Panc1 (cell line): Measurements from ENCODE around the gene PLP1. TPM values are rescaled to one million over a fixed set of nuclear protein-coding genes. Genes with fewer than 3 reads are reported as not detected.

Experiments
- ATAC-seq: fragments of 200-7000 bp; cut with Tn5 transposase; 2 replicates; pipeline ENCODE4 v1.9.1; 2020; ENCODE audit warnings: mild to moderate bottlenecking, moderate library complexity
- BruUV-seq: library from RNA; stranded (reverse); fragments of 400-500 nt; replicated peaks from 2 replicates; lab custom pipeline; 2021; lab: Mats Ljungman, UMichigan
- CTCF ChIA-PET: fragments of 300-600 bp; sonication (Branson Sonifier 250); formaldehyde crosslinking; loops from one replicate; lab custom pipeline; 2022; ENCODE audit warnings: antibody characterized with exemption; lab: Charles Lee
- POLR2A ChIA-PET: fragments of 300-600 bp; sonication (Branson Sonifier 250); formaldehyde crosslinking; loops from one replicate; lab custom pipeline; 2022; ENCODE audit warnings: antibody characterized with exemption; lab: Charles Lee
- DNase-seq: peaks from one replicate; pipeline ENCODE4 v3.0.0-alpha.2; 2010; ENCODE audit warnings: low read depth, low spot score
- H3K27ac ChIP-seq: 2 replicates; pipeline ENCODE4 v1.5.1; 2011; ENCODE audit warnings: mild to moderate bottlenecking, low read length, inconsistent platforms
- H3K27me3 ChIP-seq: fragments of 200-500 bp; sonication (Bioruptor generic); 2 replicates; pipeline ENCODE4 v1.6.0; 2014; ENCODE audit warnings: low read length, inconsistent platforms; ENCODE audit not compliant: control insufficient read depth, insufficient read depth
- H3K36me3 ChIP-seq: fragments of 200-500 bp; sonication (Bioruptor generic); 2 replicates; pipeline ENCODE4 v1.5.1; 2014; ENCODE audit warnings: inconsistent platforms, mild to moderate bottlenecking, low read length, moderate library complexity; ENCODE audit not compliant: control insufficient read depth, insufficient read depth
- H3K4me1 ChIP-seq: 2 replicates; pipeline ENCODE4 v1.5.1; 2011; ENCODE audit warnings: inconsistent platforms, mild to moderate bottlenecking, low read length, moderate library complexity; ENCODE audit not compliant: control insufficient read depth, insufficient read depth
- H3K4me3 ChIP-seq, 2 experiments: 2 replicates each; pipeline ENCODE4 v1.5.1; 2011 to 2012; ENCODE audit warnings: low read depth in 2 of 2, low read length in 2 of 2, mild to moderate bottlenecking in 2 of 2, inconsistent platforms in 1 of 2, moderate library complexity in 1 of 2
- H3K9me3 ChIP-seq: fragments of 200-500 bp; sonication (Bioruptor generic); 2 replicates; pipeline ENCODE4 v1.5.1; 2014; ENCODE audit warnings: low read depth, mild to moderate bottlenecking, inconsistent platforms, low read length, moderate library complexity; ENCODE audit not compliant: control insufficient read depth, insufficient read depth
- CTCF ChIP-seq: fragments of 450-650 bp; IDR thresholded peaks from 2 replicates; pipeline ENCODE4 v1.5.1; 2017; ENCODE audit warnings: mild to moderate bottlenecking
- POLR2AphosphoS5 ChIP-seq: IDR thresholded peaks from 2 replicates; pipeline ENCODE4 v1.6.1; 2012; ENCODE audit warnings: mild to moderate bottlenecking, low read depth, low read length, moderate library complexity
- REST ChIP-seq, 2 experiments: IDR thresholded peaks; 2 replicates each; pipeline ENCODE4 v1.6.1; 2011 to 2012; ENCODE audit warnings: low read depth in 2 of 2, control low read depth in 1 of 2, low read length in 1 of 2, mild to moderate bottlenecking in 1 of 2, moderate library complexity in 1 of 2; ENCODE audit not compliant: insufficient read depth in 1 of 2
- SIN3A ChIP-seq: IDR thresholded peaks from 2 replicates; pipeline ENCODE4 v1.6.1; 2012; ENCODE audit warnings: low read depth, mild to moderate bottlenecking, low read length, moderate library complexity, borderline replicate concordance; ENCODE audit not compliant: insufficient read depth
- TCF7L2 ChIP-seq: IDR thresholded peaks from 2 replicates; pipeline ENCODE4 v1.6.1; 2011; ENCODE audit warnings: mild to moderate bottlenecking, low read depth, low read length, inconsistent platforms
- in situ Hi-C: cut with HindIII; loops from 2 replicates; pipeline ENCODE4 v1.10.0; 2016; ENCODE audit warnings: low sequenced_read_pairs, low pct_unique_long_range_greater_than_20kb
- intact Hi-C: fragments of 100-400 bp; cut with micrococcal nuclease; formaldehyde crosslinking; loops from one replicate; pipeline ENCODE4 v1.10.0; 2022; ENCODE audit not compliant: unreplicated experiment
- total RNA-seq: library from RNA; stranded (reverse); gene quantifications from one replicate; pipeline ENCODE4 v1.2.1, GENCODE V29; 2021; ENCODE audit not compliant: unreplicated experiment

PLP1 gene
- total RNA-seq, 1 experiment from 2014 or later = 0.13 TPM

- peaks cover 8% of the 10 kb centered on the region for H3K27me3 ChIP-seq
- in situ Hi-C loops (no loop called here), intact Hi-C loops (no loop called here)
- no peak for DNase-seq
- ChIA-PET POLR2A (no interaction called here), CTCF (no interaction called here)
- no peak for ATAC-seq
- no peak overlapping the region for H3K4me3 ChIP-seq
- H3K27ac ChIP-seq = no peak overlapping the region
- H3K36me3 ChIP-seq = no peaks in the 10 kb centered on the region
- H3K9me3 ChIP-seq = no peaks in the 10 kb centered on the region
- no peak for TF ChIP-seq POLR2AphosphoS5
- no peaks in the 10 kb centered on the region for H3K4me1 ChIP-seq
- BruUV-seq = no TSS peak
These were observed 54.2 kb downstream of the PLP1 start for GRCh38 chrX:103830848-103831247.

GRCh38 chrX:103831342-103831802 is 54.7 kb downstream of the PLP1 start:
- Histone ChIP-seq H3K27me3 (peaks cover 8% of the 10 kb centered on the region), H3K36me3 (no peaks in the 10 kb centered on the region), H3K4me1 (no peaks in the 10 kb centered on the region), H3K27ac (no peak overlapping the region), H3K4me3 (peak overlapping the region; percentile 63 to 73), H3K9me3 (no peaks in the 10 kb centered on the region)
- in situ Hi-C loops (no loop called here), intact Hi-C loops (no loop called here)
- no TSS peak for BruUV-seq
- peak; percentile 4 for DNase-seq
- TF ChIP-seq SIN3A = no peak
- no peak for TF ChIP-seq TCF7L2
- no peak for TF ChIP-seq CTCF
- no peak for TF ChIP-seq REST (IDR thresholded peaks at IDR 0.05; ENCODE audit: insufficient read depth in 1 of 2, low read depth in 2 of 2, low read length in 1 of 2)
- TF ChIP-seq POLR2AphosphoS5 = no peak
- ChIA-PET CTCF (interaction anchor here (1.5 kb wide), 1 partner anchor 14 kb away, joined by 4 read pairs; no protein-coding TSS in a partner anchor), POLR2A (no interaction called here)
- ATAC-seq = peak; percentile 31

GRCh38 chrX:103831803-103832544 is 55.3 kb downstream of the PLP1 start, which contains the start of gene RAB9B:
Gene RAB9B (minus strand): TSS chrX:103832257. CDS start chrX:103825784, 6,473 bp downstream.
- no peak within 1 kb of the TSS for H3K27ac ChIP-seq
- in situ Hi-C loops (no loop called here), intact Hi-C loops (no loop called here)
- BruUV-seq = no TSS peak
- no peak for TF ChIP-seq REST (IDR thresholded peaks at IDR 0.05; ENCODE audit: insufficient read depth in 1 of 2, low read depth in 2 of 2, low read length in 1 of 2)
- TF ChIP-seq TCF7L2 = no peak
- no peak for TF ChIP-seq CTCF
- TF ChIP-seq SIN3A = no peak
- no peak for TF ChIP-seq POLR2AphosphoS5
- peaks cover 12% of the 10 kb centered on the region for H3K27me3 ChIP-seq
- H3K36me3 ChIP-seq = no peaks in the 10 kb centered on the region
- peak; percentile 95 for ATAC-seq
- peak within 1 kb of the TSS; percentile 63 to 73 for H3K4me3 ChIP-seq
- no peaks in the 10 kb centered on the region for H3K4me1 ChIP-seq
- ChIA-PET POLR2A (no interaction called here), CTCF (interaction anchor here (1.5 kb wide), 1 partner anchor 13 kb away, joined by 4 read pairs; no protein-coding TSS in a partner anchor)
- no peaks in the 10 kb centered on the region for H3K9me3 ChIP-seq
- DNase-seq = peak; percentile 1
